Neural cell (in vitro differentiated cells): Measurements from ENCODE around the gene PLCZ1.
"Not testable (repeated sequence)": the region's sequence is repeated elsewhere in the genome, so short reads cannot be mapped to it uniquely, and the experiment has no call there.

ENCODE experiments used
- EZH2 ChIP-seq: fragments of 200-600, 300-800 bp; shearing (Covaris generic), sonication (generic); IDR thresholded peaks from 2 replicates; pipeline ENCODE4 v1.6.1; 2014; ENCODE audit warnings: antibody characterized with exemption, low read length, borderline replicate concordance, mild to moderate bottlenecking; ENCODE audit not compliant: insufficient read depth, poor library complexity, severe bottlenecking
- REST ChIP-seq: IDR thresholded peaks from 2 replicates; pipeline ENCODE4 v1.6.1; 2012; ENCODE audit warnings: borderline replicate concordance
- TF ChIP-seq, protein P1 (sequence below): fragments of 450-650 bp; IDR thresholded peaks from 2 replicates; pipeline ENCODE4 v1.5.1; 2014; ENCODE audit warnings: antibody characterized with exemption, mild to moderate bottlenecking, moderate library complexity; ENCODE audit not compliant: poor library complexity, severe bottlenecking

- TF ChIP-seq, protein P1, sequence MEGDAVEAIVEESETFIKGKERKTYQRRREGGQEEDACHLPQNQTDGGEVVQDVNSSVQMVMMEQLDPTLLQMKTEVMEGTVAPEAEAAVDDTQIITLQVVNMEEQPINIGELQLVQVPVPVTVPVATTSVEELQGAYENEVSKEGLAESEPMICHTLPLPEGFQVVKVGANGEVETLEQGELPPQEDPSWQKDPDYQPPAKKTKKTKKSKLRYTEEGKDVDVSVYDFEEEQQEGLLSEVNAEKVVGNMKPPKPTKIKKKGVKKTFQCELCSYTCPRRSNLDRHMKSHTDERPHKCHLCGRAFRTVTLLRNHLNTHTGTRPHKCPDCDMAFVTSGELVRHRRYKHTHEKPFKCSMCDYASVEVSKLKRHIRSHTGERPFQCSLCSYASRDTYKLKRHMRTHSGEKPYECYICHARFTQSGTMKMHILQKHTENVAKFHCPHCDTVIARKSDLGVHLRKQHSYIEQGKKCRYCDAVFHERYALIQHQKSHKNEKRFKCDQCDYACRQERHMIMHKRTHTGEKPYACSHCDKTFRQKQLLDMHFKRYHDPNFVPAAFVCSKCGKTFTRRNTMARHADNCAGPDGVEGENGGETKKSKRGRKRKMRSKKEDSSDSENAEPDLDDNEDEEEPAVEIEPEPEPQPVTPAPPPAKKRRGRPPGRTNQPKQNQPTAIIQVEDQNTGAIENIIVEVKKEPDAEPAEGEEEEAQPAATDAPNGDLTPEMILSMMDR: not testable (repeated sequence)
- TF ChIP-seq REST, EZH2: not testable (repeated sequence)
Measured at GRCh38 chr12:18785465-18785864, 47.7 kb upstream of the PLCZ1 start.
